Natural killer cell (primary cell): Measurements from ENCODE around the gene OSBPL3. TPM values are rescaled to one million over a fixed set of nuclear protein-coding genes. Genes with fewer than 3 reads are reported as not detected.

Experiments
- ATAC-seq, 3 donors: fragments of 150-1000 bp in 2 of 3; fragments of 200-7000 bp in 1 of 3; cut with Tn5 transposase; 1 replicate in 1 of 3; 2 replicates in 2 of 3; pipeline ENCODE4 v1.10.0; 2021; ENCODE audit warnings: mild to moderate bottlenecking in 2 of 3, moderate library complexity in 2 of 3
- DNase-seq, 2 donors: peaks; one replicate each; pipeline versions ENCODE4 v3.0.0 to v3.0.0-alpha.2; 2013 to 2021; ENCODE audit warnings: mixed read lengths in 1 of 2
- H3K27ac ChIP-seq: one replicate; pipeline ENCODE4 v1.5.1; 2013; ENCODE audit warnings: mild to moderate bottlenecking, low read length
- H3K27me3 ChIP-seq: one replicate; pipeline ENCODE4 v1.6.1; 2013; ENCODE audit warnings: low read length; ENCODE audit not compliant: control insufficient read depth, insufficient read depth
- H3K36me3 ChIP-seq: one replicate; pipeline ENCODE4 v1.6.1; 2013; ENCODE audit warnings: low read length; ENCODE audit not compliant: control insufficient read depth, insufficient read depth
- H3K4me1 ChIP-seq: one replicate; pipeline ENCODE4 v1.6.1; 2013; ENCODE audit warnings: low read length; ENCODE audit not compliant: control insufficient read depth, insufficient read depth
- H3K4me3 ChIP-seq: one replicate; pipeline ENCODE4 v1.5.1; 2013; ENCODE audit warnings: low read length
- H3K9me3 ChIP-seq: one replicate; pipeline ENCODE4 v1.6.1; 2013; ENCODE audit warnings: low read length; ENCODE audit not compliant: control insufficient read depth, insufficient read depth
- H3K27ac Mint-ChIP-seq, 2 donors: one replicate each; pipeline ENCODE4 v1.8.0; 2022; ENCODE audit warnings: mild to moderate bottlenecking in 2 of 2, mixed read lengths in 2 of 2, moderate library complexity in 1 of 2
- H3K27me3 Mint-ChIP-seq, 2 donors: one replicate each; pipeline ENCODE4 v1.8.0; 2022; ENCODE audit warnings: low read depth in 2 of 2, mixed read lengths in 2 of 2
- H3K36me3 Mint-ChIP-seq: one replicate; pipeline ENCODE4 v1.8.0; 2022; ENCODE audit warnings: mixed read lengths
- H3K4me1 Mint-ChIP-seq, 2 donors: one replicate each; pipeline ENCODE4 v1.8.0; 2022; ENCODE audit warnings: mixed read lengths in 2 of 2
- H3K4me3 Mint-ChIP-seq: one replicate; pipeline ENCODE4 v1.8.0; 2022; ENCODE audit warnings: mild to moderate bottlenecking, moderate library complexity, mixed read lengths
- H3K9me3 Mint-ChIP-seq, 2 donors: one replicate each; pipeline ENCODE4 v1.8.0; 2022; ENCODE audit warnings: mixed read lengths in 2 of 2
- WGBS: methylation state at CpG from one replicate; pipeline ENCODE4 v1.1.7; 2013; ENCODE audit warnings: missing lambda C conversion rate; ENCODE audit not compliant: insufficient coverage; 5-methylcytosine and 5-hydroxymethylcytosine counted together
- intact Hi-C: fragments of 100-400 bp; cut with micrococcal nuclease; formaldehyde crosslinking; loops from one replicate; pipeline ENCODE4 v1.14.2; 2022
- total RNA-seq, 4 donors: library from RNA; stranded (reverse); fragments of 120-200 nt in 1 of 4; gene quantifications; one replicate each; pipeline versions ENCODE4 v1.2.3 to v1.2.4, GENCODE V29; 2013 to 2022
- TF ChIP-seq, protein P1 (sequence below): fragments of 200-600 bp; IDR thresholded peaks from one replicate; pipeline ENCODE4 v1.8.0; 2022; ENCODE audit warnings: antibody characterized with exemption

The OSBPL3 gene
- total RNA-seq, 3 donors from 2014 or later (not counting 1 experiment from before 2014, with no cell fraction given), result 50.7 to 99.1 (median 65.1) TPM

DNA sequence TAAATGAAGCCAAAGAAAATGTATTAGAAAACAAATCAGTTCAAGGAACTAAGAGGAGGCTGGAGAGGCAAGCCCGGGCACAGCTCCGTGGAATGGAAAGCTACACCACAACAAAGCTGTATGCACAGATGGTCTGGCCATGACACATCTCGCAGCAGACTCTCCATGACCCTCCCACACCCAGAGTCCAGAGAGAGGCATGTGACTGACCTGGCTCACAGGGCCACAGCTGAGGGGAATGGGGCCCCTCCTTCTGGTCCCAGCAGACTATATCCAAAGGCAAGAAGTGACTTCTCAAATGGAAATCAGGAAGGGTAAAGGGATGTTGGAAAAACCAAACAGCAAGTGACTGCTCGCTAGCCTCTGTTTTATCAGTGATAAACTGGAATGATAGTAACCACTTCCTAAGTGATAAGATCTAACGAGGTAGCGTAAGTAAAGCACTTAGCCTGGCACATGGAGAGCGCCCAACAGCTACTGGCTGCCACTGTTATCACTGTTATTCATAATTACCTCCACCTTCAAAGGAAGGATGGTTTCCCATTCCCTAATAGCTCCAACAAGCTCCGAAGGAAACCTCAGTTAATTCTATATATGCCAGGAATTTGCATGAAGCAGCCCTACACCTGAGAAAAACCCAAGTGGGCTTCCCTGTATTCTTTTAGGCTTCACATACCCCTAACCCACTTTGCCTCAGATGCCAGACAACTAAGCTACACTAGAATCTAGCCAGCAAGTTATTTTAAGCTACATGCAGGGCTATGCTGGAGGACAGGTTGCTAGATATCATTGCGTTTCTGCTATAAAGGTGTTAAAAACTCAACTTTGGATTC is 8.4 kb downstream of the OSBPL3 start:
- intact Hi-C loops, result no loop called here
- no peak overlapping the region for H3K27ac ChIP-seq
- WGBS, result 53% methylated on average over 9 of the region's 9 CpGs
- peak in 1 of 3 donors; percentile 45 for ATAC-seq
- peak overlapping the region; percentile 8 to 75 for H3K27ac Mint-ChIP-seq
- TF ChIP-seq, protein P1, sequence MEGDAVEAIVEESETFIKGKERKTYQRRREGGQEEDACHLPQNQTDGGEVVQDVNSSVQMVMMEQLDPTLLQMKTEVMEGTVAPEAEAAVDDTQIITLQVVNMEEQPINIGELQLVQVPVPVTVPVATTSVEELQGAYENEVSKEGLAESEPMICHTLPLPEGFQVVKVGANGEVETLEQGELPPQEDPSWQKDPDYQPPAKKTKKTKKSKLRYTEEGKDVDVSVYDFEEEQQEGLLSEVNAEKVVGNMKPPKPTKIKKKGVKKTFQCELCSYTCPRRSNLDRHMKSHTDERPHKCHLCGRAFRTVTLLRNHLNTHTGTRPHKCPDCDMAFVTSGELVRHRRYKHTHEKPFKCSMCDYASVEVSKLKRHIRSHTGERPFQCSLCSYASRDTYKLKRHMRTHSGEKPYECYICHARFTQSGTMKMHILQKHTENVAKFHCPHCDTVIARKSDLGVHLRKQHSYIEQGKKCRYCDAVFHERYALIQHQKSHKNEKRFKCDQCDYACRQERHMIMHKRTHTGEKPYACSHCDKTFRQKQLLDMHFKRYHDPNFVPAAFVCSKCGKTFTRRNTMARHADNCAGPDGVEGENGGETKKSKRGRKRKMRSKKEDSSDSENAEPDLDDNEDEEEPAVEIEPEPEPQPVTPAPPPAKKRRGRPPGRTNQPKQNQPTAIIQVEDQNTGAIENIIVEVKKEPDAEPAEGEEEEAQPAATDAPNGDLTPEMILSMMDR, result no peak
- H3K27me3 ChIP-seq, result no peaks in the 10 kb centered on the region
- no peak overlapping the region for H3K4me3 ChIP-seq
- peaks cover 17% of the 10 kb centered on the region for H3K4me1 ChIP-seq
- H3K4me1 Mint-ChIP-seq, result peaks cover 74 to 78% of the 10 kb centered on the region in 2 donors
- H3K4me3 Mint-ChIP-seq, result peak overlapping the region; percentile 33
- no peaks in the 10 kb centered on the region for H3K9me3 Mint-ChIP-seq
- H3K36me3 Mint-ChIP-seq, result no peaks in the 10 kb centered on the region
- H3K9me3 ChIP-seq, result no peaks in the 10 kb centered on the region
- H3K27me3 Mint-ChIP-seq, result no peaks in the 10 kb centered on the region
- DNase-seq, result no peak
- H3K36me3 ChIP-seq, result no peaks in the 10 kb centered on the region

DNA sequence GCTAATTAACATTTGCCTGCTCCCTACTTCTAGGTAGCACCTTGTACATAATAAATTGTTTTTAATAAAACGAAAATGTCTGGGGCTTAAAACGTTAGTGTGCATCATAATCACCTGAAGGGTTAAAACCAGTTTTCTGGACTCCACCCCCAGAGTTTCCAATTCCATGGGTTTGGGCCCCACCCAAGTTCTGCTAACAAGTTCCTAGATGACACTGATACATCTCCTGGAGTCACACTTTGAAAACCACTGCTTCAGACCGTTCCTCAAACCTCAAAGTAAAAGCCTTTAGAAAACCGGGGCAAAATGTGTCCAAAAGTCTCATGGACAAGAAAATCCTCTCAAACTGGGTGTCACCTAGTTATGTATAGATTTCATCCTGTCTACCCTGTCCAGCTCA is 9.3 kb downstream of the OSBPL3 start:
- TF ChIP-seq, protein P1, result no peak
- peak overlapping the region; percentile 8 to 75 for H3K27ac Mint-ChIP-seq
- Histone ChIP-seq H3K27me3 (no peaks in the 10 kb centered on the region), H3K4me3 (no peak overlapping the region), H3K4me1 (peaks cover 26% of the 10 kb centered on the region), H3K9me3 (no peaks in the 10 kb centered on the region), H3K36me3 (no peaks in the 10 kb centered on the region), H3K27ac (no peak overlapping the region)
- DNase-seq, result no peak
- H3K27me3 Mint-ChIP-seq, result no peaks in the 10 kb centered on the region
- H3K36me3 Mint-ChIP-seq, result no peaks in the 10 kb centered on the region
- H3K4me1 Mint-ChIP-seq, result peaks cover 74 to 78% of the 10 kb centered on the region in 2 donors
- H3K9me3 Mint-ChIP-seq, result no peaks in the 10 kb centered on the region
- ATAC-seq, result no peak
- 47% methylated on average over 4 of the region's 4 CpGs for WGBS
- no peak overlapping the region for H3K4me3 Mint-ChIP-seq
- intact Hi-C loops, result no loop called here

DNA sequence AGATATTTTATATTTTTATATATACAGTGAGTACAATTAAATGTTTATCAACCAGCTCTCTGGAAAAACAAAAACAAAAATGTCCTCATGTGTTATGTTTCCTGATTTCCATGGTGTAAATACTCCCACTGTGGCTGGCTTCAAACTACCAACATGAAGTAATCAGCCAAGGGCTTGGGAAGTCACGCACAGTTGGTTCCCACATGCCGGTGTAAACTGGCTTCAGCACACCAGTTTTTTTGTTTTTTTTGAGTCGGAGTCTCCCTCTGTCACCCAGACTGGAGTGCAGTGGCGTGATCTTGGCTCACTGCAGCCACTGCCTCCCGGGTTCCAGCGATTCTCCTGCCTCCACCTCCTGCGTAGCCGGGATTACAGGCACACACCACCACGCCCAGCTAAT is 11.8 kb downstream of the OSBPL3 start:
- WGBS, result 97% methylated on average over 9 of the region's 9 CpGs
- peaks cover 78 to 82% of the 10 kb centered on the region in 2 donors for H3K4me1 Mint-ChIP-seq
- TF ChIP-seq, protein P1, result no peak
- H3K9me3 ChIP-seq, result no peaks in the 10 kb centered on the region
- no peaks in the 10 kb centered on the region for H3K9me3 Mint-ChIP-seq
- H3K36me3 Mint-ChIP-seq, result no peaks in the 10 kb centered on the region
- H3K27me3 Mint-ChIP-seq, result no peaks in the 10 kb centered on the region
- DNase-seq (no peak), ATAC-seq (no peak)
- peaks cover 34% of the 10 kb centered on the region for H3K4me1 ChIP-seq
- H3K36me3 ChIP-seq, result no peaks in the 10 kb centered on the region
- H3K27ac ChIP-seq, result no peak overlapping the region
- H3K27ac Mint-ChIP-seq, result peak overlapping the region; percentile 88 to 90
- intact Hi-C loops, result no loop called here
- no peak overlapping the region for H3K4me3 Mint-ChIP-seq
- H3K4me3 ChIP-seq, result no peak overlapping the region
- H3K27me3 ChIP-seq, result no peaks in the 10 kb centered on the region
